OCI-LY3 (cell line): Measurements from ENCODE around the gene TM9SF3.

Experiments used
- H2AFZ ChIP-seq: fragments of 200-600, 300-600 bp; shearing (Covaris generic); 2 replicates; pipeline ENCODE4 v1.6.0; 2014; ENCODE audit warnings: antibody characterized with exemption, low read depth, low read length
- H3K27ac ChIP-seq: fragments of 200-600, 300-600 bp; sonication (generic); 2 replicates; pipeline ENCODE4 v1.5.1; 2014; ENCODE audit warnings: mild to moderate bottlenecking, low read length, moderate library complexity, mixed read lengths
- H3K27me3 ChIP-seq: fragments of 200-600, 300-600 bp; sonication (generic); 2 replicates; pipeline ENCODE4 v1.6.1; 2014; ENCODE audit warnings: low read depth, low read length, mixed read lengths
- H3K36me3 ChIP-seq: fragments of 200-600, 300-600 bp; sonication (generic); replicated peaks from 2 replicates; pipeline ENCODE3; 2014; ENCODE audit warnings: low read depth, low read length, mixed read lengths
- H3K4me1 ChIP-seq: fragments of 300-600, 200-600 bp; sonication (generic); 2 replicates; pipeline ENCODE4 v1.6.1; 2014; ENCODE audit warnings: low read length, mixed read lengths
- H3K4me2 ChIP-seq: fragments of 200-600, 300-600 bp; sonication (generic); 2 replicates; pipeline ENCODE4 v1.6.1; 2014; ENCODE audit warnings: low read length, mixed read lengths
- H3K4me3 ChIP-seq: fragments of 300-600, 200-600 bp; sonication (generic); 2 replicates; pipeline ENCODE4 v1.5.1; 2014; ENCODE audit warnings: antibody characterized with exemption, mild to moderate bottlenecking, low read length, moderate library complexity
- H3K79me2 ChIP-seq: fragments of 300-600, 200-600 bp; shearing (Covaris generic); 2 replicates; pipeline ENCODE4 v1.6.1; 2014; ENCODE audit warnings: mild to moderate bottlenecking, low read length, mixed read lengths
- H3K9ac ChIP-seq: fragments of 300-600, 200-600 bp; shearing (Covaris generic); 2 replicates; pipeline ENCODE4 v1.6.0; 2014; ENCODE audit warnings: mild to moderate bottlenecking, low read length, moderate library complexity
- H3K9me3 ChIP-seq: fragments of 200-600, 300-600 bp; shearing (Covaris generic); 2 replicates; pipeline ENCODE4 v1.6.1; 2014; ENCODE audit warnings: low read length, mixed read lengths; ENCODE audit not compliant: insufficient read depth
- H4K20me1 ChIP-seq: fragments of 200-600, 300-600 bp; sonication (generic); 2 replicates; pipeline ENCODE4 v1.6.1; 2016; ENCODE audit warnings: low read length, mixed read lengths; ENCODE audit not compliant: insufficient read depth
- CTCF ChIP-seq: fragments of 200-600, 300-600 bp; sonication (generic); IDR thresholded peaks from 2 replicates; pipeline ENCODE4 v1.5.1; 2014; ENCODE audit warnings: antibody characterized with exemption, low read length, low read depth
- EZH2phosphoT487 ChIP-seq: fragments of 200-600 bp; shearing (Covaris generic); IDR thresholded peaks from 2 replicates; pipeline ENCODE4 v1.6.1; 2018; ENCODE audit warnings: antibody characterized with exemption, mixed run types, low read depth

TM9SF3 gene

GRCh38 chr10:96591946-96592345 is 5.1 kb upstream of the TM9SF3 start:
- no peaks in the 10 kb centered on the region for H3K9me3 ChIP-seq
- H3K27ac ChIP-seq, result no peak overlapping the region
- peaks cover 4% of the 10 kb centered on the region; the same call in 1 of the 2 replicates for H3K79me2 ChIP-seq
- no peaks in the 10 kb centered on the region for H3K27me3 ChIP-seq
- H3K4me1 ChIP-seq, result peaks cover 37% of the 10 kb centered on the region
- no peak overlapping the region for H2AFZ ChIP-seq
- no peak overlapping the region for H3K9ac ChIP-seq
- peaks cover 18% of the 10 kb centered on the region for H3K36me3 ChIP-seq
- no peak for TF ChIP-seq EZH2phosphoT487
- TF ChIP-seq CTCF, result no peak
- H3K4me3 ChIP-seq, result no peak overlapping the region
- no peak overlapping the region for H3K4me2 ChIP-seq
- no peaks in the 10 kb centered on the region for H4K20me1 ChIP-seq

- Histone ChIP-seq H3K36me3 (peaks cover 9% of the 10 kb centered on the region), H3K4me2 (peak overlapping the region; percentile 90), H3K9me3 (no peaks in the 10 kb centered on the region), H3K9ac (no peak overlapping the region), H3K79me2 (peaks cover 35% of the 10 kb centered on the region), H3K4me3 (peak overlapping the region; percentile 94), H2AFZ (no peak overlapping the region), H3K4me1 (peaks cover 44% of the 10 kb centered on the region), H3K27me3 (no peaks in the 10 kb centered on the region), H4K20me1 (peaks cover 20% of the 10 kb centered on the region), H3K27ac (peak overlapping the region; percentile 9; the same call in 1 of the 2 replicates)
- TF ChIP-seq EZH2phosphoT487 (no peak), CTCF (no peak)
These were observed 2.0 kb upstream of the TM9SF3 start for GRCh38 chr10:96588616-96589419.

GRCh38 chr10:96588060-96588554 is 1.3 kb upstream of the TM9SF3 start:
- Histone ChIP-seq H3K4me1 (peaks cover 44% of the 10 kb centered on the region), H3K4me3 (peak overlapping the region; percentile 94), H3K79me2 (peaks cover 42% of the 10 kb centered on the region), H3K27me3 (no peaks in the 10 kb centered on the region), H3K36me3 (peaks cover 4% of the 10 kb centered on the region), H3K9ac (peak overlapping the region; percentile 86), H3K27ac (peak overlapping the region; percentile 73; the same call in 1 of the 2 replicates), H3K9me3 (no peaks in the 10 kb centered on the region), H3K4me2 (peak overlapping the region; percentile 90), H4K20me1 (peaks cover 26% of the 10 kb centered on the region), H2AFZ (no peak overlapping the region)
- TF ChIP-seq EZH2phosphoT487 (no peak), CTCF (no peak)

- Histone ChIP-seq H3K27ac (peak overlapping the region; percentile 73), H3K36me3 (no peaks in the 10 kb centered on the region), H3K79me2 (peaks cover 48% of the 10 kb centered on the region), H3K27me3 (no peaks in the 10 kb centered on the region), H3K4me2 (peak overlapping the region; percentile 90), H3K9ac (peak overlapping the region; percentile 86), H2AFZ (peak overlapping the region; percentile 20), H3K4me3 (peak overlapping the region; percentile 94), H4K20me1 (peaks cover 31% of the 10 kb centered on the region), H3K4me1 (peaks cover 44% of the 10 kb centered on the region), H3K9me3 (no peaks in the 10 kb centered on the region)
- TF ChIP-seq CTCF, result no peak
- no peak for TF ChIP-seq EZH2phosphoT487
These were observed 650 bp upstream of the TM9SF3 start for GRCh38 chr10:96587264-96588059.
